ENCODE results near the gene PTPN13.

Gene PTPN13

DNA sequence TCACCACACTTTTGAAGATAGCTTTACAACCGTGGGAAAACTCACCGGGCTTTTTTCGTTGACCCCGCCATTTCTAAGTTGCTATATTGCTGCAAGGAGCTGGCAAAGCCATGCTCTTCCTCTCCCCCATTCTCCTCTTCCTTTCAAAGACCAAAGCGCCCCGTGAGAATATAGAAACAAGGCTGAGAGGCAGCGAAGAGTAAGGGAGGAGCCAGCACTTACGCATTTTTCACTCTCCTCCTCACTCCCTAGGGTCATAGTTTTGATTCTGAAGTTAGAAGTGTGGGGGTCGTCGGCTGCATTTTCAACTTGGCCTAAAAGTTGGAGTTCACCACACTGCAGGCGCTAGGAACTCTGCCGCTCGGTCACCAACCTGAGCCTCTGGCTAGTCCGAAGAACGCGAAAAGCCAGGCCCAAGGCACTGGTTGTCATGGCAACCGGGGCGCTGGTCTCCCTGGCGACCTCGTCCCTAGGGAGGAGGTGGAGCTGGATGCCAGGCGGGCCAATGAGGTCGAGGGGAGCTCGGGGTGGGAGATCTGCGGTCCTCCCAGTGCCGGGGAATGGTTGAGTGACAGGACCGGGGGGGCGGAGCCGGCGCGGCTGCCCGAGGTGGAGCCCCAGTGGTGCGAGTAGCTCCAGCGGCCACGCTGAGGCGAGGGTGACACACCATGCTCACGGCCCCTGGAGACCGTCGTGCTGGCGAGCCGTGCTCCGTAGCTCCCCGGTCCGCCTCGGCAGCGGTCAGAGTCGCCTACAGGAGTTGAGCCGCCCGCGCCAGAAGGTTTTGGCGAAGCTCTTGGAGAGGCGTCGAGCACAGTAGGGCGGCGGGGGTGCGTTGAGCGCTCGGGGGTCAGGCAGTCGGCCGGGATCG, at the start of gene PTPN13:
Gene PTPN13 (plus strand): TSS at position 628 of the 871 bp plus-strand sequence. CDS start 40,942 bp downstream, outside the sequence.
- Mint-ChIP-seq H3K36me3 (ENCODE audit: low read depth) (peaks cover under 1% of the 10 kb centered on the region), H3K9me3 (no peaks in the 10 kb centered on the region), H3K27me3 (ENCODE audit: low read depth) (no peaks in the 10 kb centered on the region), H3K4me1 (peaks cover 30% of the 10 kb centered on the region), H3K4me3 (peak within 1 kb of the TSS; percentile 92 to 97 (median 92)), H3K27ac (peak within 1 kb of the TSS; percentile 84 to 98 (median 97))
- TF ChIP-seq, protein P1, sequence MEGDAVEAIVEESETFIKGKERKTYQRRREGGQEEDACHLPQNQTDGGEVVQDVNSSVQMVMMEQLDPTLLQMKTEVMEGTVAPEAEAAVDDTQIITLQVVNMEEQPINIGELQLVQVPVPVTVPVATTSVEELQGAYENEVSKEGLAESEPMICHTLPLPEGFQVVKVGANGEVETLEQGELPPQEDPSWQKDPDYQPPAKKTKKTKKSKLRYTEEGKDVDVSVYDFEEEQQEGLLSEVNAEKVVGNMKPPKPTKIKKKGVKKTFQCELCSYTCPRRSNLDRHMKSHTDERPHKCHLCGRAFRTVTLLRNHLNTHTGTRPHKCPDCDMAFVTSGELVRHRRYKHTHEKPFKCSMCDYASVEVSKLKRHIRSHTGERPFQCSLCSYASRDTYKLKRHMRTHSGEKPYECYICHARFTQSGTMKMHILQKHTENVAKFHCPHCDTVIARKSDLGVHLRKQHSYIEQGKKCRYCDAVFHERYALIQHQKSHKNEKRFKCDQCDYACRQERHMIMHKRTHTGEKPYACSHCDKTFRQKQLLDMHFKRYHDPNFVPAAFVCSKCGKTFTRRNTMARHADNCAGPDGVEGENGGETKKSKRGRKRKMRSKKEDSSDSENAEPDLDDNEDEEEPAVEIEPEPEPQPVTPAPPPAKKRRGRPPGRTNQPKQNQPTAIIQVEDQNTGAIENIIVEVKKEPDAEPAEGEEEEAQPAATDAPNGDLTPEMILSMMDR (IDR thresholded peaks at IDR 0.05; ENCODE audit: unreplicated experiment in 3 of 3) = no peak

DNA sequence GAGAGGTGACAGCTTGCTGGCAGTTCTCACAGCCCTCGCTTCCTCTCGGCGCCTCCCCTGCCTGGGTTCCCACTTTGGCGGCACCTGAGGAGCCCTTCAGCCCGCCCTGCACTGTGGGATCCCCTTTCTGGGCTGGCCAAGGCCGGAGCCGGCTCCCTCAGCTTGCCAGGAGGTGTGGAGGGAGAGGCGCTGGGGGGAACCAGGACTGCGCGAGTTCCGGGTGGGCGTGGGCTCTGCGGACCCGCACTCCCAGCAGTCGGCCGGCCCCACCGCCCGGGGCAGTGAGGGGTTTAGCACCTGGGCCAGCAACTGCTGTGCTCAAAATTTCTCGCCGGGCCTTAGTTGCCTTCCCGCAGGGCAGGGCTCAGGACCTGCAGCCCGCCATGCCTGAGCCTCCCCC, 47.0 kb upstream of the PTPN13 start:
- Mint-ChIP-seq H3K9me3 (peaks cover 3% of the 10 kb centered on the region), H3K27me3 (ENCODE audit: low read depth) (no peaks in the 10 kb centered on the region), H3K36me3 (ENCODE audit: low read depth) (peaks cover 23% of the 10 kb centered on the region), H3K4me1 (peaks cover 17% of the 10 kb centered on the region), H3K4me3 (no peak overlapping the region), H3K27ac (no peak overlapping the region)
- TF ChIP-seq, protein P1 (IDR thresholded peaks at IDR 0.05; ENCODE audit: unreplicated experiment in 3 of 3) = no peak

DNA sequence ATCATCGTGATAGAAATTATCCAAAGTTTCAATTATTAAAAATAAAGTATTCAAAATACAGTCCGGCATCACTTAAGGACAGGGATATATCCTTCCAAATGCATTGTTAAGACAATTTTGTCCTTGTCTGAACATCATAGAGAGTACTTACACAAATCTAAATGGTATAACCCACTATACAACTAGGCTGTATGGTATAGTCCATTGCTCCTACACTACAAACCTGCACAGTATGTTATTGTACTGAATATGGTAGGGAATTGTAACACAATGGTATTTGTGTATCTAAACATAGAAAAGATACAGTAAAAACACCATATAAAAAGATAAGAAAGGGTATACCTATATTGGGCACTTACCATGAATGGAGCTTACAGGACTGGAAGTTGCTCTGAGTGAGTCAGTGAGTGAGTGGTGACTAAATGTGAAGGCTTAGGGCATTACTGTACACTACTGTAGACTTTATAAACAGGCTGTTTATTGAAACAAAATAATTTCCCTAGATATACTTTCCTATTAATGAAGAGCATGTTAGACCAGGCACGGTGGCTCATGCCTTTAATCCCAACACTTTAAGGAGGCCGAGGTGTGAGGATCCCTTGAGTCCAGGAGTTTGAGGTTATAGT, 44.8 kb upstream of the PTPN13 start:
- Mint-ChIP-seq H3K27me3 (ENCODE audit: low read depth) (no peaks in the 10 kb centered on the region), H3K9me3 (peaks cover 3% of the 10 kb centered on the region), H3K36me3 (ENCODE audit: low read depth) (peaks cover 23% of the 10 kb centered on the region), H3K4me3 (no peak overlapping the region), H3K27ac (no peak overlapping the region), H3K4me1 (no peaks in the 10 kb centered on the region)
- TF ChIP-seq, protein P1 (IDR thresholded peaks at IDR 0.05; ENCODE audit: unreplicated experiment in 3 of 3) = no peak

GRCh38 chr4:86551387-86551786, 42.7 kb upstream of the PTPN13 start:
- Mint-ChIP-seq H3K9me3 (no peaks in the 10 kb centered on the region), H3K4me3 (no peak overlapping the region), H3K27me3 (ENCODE audit: low read depth) (peaks cover 3% of the 10 kb centered on the region), H3K27ac (peak overlapping the region in 1 of 3 experiments; percentile 55), H3K36me3 (ENCODE audit: low read depth) (peaks cover 12% of the 10 kb centered on the region), H3K4me1 (no peaks in the 10 kb centered on the region)
- TF ChIP-seq, protein P1 (IDR thresholded peaks at IDR 0.05; ENCODE audit: unreplicated experiment in 3 of 3) = no peak

DNA sequence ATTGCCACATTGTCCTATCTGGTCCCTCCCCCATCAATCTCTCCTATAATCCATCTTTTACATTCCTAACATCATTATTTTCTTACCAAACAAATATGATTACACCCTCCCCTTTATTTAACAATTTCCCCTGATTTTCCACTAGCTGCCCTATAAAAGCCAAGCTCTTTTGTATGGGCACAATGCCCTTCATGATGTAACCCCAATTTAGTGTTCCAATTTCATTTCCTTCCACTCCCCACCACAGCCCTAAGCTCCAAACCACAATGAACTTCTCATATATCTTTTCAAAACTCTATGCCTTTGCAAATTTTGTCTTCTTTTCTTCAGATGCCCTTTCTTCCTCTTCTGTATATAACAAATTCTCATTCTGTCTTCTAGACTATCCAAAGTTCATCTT, 39.5 kb upstream of the PTPN13 start:
- H3K9me3 Mint-ChIP-seq = no peaks in the 10 kb centered on the region
- peaks cover 6% of the 10 kb centered on the region for H3K4me1 Mint-ChIP-seq
- H3K4me3 Mint-ChIP-seq = no peak overlapping the region
- TF ChIP-seq, protein P1 (IDR thresholded peaks at IDR 0.05; ENCODE audit: unreplicated experiment in 3 of 3) = no peak
- no peaks in the 10 kb centered on the region for H3K36me3 Mint-ChIP-seq (ENCODE audit: low read depth)
- H3K27ac Mint-ChIP-seq = peak overlapping the region in 1 of 3 experiments; percentile 4
- H3K27me3 Mint-ChIP-seq (ENCODE audit: low read depth) = peaks cover 3% of the 10 kb centered on the region
